HG03432 (cell line): ENCODE results near the gene GSK3A.
A peak's percentile ranks its signal among the peaks of the same experiment; 100 is the strongest.

Source experiments
- ATAC-seq: cut with Tn5 transposase; IDR thresholded peaks from one replicate; pipeline ENCODE4 v1.9.1; 2021; ENCODE audit warnings: mild to moderate bottlenecking, moderate library complexity; ENCODE audit not compliant: unreplicated experiment

Gene GSK3A

DNA sequence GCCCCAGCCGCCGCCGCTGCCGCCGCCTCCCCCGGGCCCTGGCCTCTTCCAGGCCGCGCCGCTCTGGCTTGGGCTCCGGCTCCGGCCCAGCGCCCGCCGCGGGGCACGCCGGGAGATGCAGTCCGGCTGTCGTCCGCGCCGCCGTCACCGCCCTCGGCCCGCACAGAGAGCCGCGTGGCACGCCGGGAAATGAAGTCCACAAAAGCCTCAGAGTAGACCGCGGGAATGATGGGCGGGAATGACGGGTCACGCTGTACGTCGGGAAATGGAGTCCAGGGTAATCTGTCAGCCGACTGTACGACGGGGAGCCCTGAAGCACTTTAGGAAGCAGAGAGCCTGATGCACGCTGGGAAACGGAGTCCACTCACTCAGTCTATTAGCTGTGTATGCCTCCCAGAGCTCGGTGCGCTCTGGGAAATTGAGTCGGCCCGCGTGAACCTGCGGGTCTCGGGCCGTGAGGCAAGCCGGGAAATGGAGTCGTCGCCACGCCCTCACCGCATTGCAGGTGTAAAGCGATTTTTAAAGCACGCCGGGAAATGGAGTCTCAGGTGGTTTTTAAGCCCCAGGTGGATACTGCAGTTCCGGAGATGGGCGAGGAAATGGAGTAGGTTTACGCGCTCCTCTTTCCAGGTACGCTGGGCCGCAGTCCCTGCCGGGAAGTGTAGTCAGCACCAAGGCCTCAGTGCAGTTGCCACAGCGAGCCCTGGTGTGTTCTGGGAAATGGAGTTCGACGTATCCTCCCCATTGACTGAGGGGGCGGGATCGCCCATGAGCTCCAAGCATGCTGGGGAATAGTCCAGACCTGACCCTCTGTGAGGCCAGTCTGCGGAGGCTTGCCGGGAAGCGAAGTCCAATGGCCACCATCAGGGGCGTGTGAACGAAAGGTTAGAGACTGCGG is at the start of gene GSK3A:
GSK3A (minus strand) TSS at position 91 of the 898 bp plus-strand sequence. CDS start 137 bp downstream, outside the sequence.
- ATAC-seq, result peak; percentile 61

GRCh38 chr19:42291435-42291810 is 49.0 kb upstream of the GSK3A start:
- no peak for ATAC-seq

GRCh38 chr19:42290523-42291434 is 48.4 kb upstream of the GSK3A start:
- ATAC-seq, result no peak

DNA sequence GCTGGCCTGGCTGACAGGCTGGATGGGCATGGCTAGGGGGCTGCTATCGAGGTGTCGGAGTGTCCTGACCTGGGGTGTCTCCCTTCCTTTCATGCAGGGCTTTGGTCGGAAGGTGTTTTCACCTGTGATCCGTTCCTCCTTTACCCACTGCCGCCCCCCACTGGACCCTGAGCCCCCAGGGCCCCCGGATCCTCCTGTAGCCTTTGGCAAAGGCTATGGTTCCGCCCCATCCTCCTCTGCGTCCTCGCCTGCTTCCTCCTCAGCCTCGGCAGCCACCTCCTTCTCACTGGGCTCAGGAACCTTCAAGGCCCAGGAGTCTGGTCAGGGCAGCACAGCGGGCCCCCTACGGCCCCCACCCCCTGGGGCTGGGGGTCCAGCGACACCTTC is 47.7 kb upstream of the GSK3A start:
- ATAC-seq, result no peak

- ATAC-seq, result no peak
These were observed 47.2 kb upstream of the GSK3A start for GRCh38 chr19:42289556-42290041.

GRCh38 chr19:42288881-42289555 is 46.6 kb upstream of the GSK3A start:
- no peak for ATAC-seq

- no peak for ATAC-seq
These were observed 46.0 kb upstream of the GSK3A start for GRCh38 chr19:42288387-42288786.

- ATAC-seq, result no peak
These were observed 45.4 kb upstream of the GSK3A start for GRCh38 chr19:42287827-42288107.

GRCh38 chr19:42287017-42287826 is 44.8 kb upstream of the GSK3A start:
- ATAC-seq, result no peak

DNA sequence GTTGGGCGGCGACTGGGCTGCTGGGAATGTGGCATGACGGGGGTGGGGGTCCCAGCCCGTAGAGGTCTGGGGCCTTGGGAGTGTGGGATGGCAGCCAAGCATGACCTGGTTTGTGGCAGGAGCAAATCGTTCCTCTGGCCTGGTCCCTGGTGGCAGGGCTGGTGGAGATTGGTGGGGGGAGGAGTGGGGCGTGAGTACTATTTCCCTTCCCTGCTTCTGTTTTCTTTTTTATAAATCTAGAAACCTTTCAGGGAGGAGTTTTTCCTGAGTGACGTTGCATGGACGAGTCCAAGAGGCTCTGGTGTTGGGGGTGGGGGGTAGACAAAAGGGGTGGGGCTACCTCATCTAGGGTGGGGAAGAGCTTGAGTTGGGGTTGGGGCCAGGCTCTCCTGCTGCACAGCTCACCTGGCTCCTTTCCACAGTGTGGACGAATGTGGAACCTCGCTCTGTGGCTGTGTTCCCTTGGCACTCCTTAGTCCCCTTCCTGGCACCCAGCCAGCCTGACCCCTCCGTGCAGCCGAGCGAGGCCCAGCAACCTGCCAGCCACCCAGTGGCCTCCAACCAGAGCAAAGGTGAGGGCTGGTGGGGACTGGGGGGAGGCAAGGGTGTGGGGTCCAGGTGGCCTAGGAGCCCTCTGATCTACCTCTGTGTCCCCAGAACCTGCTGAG is 44.1 kb upstream of the GSK3A start:
- ATAC-seq, result no peak

DNA sequence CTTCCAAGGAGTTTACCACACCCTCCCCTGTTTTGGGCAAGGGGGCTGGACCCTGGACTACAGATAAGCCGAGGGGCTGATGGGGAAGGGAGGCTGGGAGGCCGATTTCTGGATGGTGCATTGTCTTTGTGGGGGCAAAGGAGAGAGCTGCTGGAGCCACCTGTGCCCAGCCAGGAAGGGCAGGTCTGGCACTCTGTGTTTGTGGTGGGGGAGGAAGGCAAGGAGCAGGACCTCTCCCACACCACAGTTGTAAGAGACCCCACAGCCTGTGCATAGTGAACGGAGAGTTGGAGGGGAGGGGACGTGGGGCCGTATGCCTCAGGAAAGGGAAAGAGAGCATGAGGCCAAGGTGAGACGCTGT is 43.6 kb upstream of the GSK3A start:
- no peak for ATAC-seq

GRCh38 chr19:42285541-42285941 is 43.1 kb upstream of the GSK3A start:
- no peak for ATAC-seq

- ATAC-seq, result no peak
These were observed 42.4 kb upstream of the GSK3A start for GRCh38 chr19:42284591-42285341.

DNA sequence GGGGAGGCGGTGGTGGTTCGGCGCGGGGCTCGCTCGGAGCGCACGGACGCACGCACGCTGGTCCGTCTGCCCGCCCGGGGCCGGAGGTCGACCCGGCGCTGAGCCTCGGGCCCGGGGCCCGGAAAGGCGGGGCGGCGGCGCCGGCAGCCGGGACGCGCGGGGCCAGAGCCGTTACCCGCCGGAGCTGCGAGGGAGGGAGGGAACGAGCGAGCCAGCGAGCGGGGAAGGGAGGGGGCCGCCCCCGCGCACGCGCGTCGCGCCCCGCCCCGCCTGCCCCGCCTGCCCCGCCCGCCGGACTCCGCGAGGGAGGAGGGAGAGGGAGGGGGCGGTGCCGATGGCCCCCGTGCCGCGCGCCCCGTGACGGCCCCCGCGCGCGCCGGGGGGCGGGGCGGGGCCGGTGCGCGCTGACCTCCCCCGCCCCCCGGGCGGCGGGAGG is 41.7 kb upstream of the GSK3A start:
- peak; percentile 35 for ATAC-seq

DNA sequence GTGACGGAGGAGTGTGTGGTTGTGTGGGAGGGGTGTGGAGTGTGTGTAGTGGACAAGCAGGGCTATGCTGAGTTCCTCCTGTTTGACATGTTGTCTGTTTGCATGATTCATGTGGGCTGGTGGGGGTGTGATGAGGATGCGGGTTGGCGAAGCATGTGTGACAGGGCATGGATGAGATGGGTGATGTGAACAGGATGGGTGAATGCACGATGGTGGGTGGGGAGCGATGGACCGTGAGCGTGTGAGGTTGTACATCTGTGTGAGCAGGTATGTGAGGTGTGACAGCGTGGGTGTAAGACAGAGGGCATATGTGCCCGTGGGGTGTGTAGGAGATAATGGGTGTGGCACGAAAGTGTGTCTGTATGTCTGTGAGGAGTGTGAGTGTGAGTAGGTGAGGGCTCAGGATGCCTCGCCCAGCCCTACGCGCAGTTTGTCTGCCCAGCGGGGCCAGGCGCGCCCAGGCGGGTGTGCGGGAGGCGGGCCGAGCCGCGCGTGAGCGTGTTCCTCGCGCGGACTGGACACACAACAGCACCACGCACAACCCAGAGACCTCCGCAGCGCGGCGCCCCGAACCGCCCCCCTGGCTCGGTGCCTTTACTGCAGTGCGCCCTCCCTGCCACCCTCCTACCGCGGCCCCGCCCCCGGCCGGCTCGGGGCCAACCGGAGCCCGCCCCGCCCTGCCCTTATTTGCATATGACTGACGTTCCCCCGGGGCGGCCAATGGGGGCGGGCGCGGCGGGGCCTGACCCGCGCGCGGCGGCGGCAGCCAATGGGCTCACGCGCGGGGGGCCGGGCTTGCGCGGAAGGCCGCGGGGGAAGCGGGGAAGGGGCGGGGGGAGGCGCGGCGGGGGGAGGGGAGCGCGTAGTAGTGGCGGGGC is 41.0 kb upstream of the GSK3A start:
- ATAC-seq, result peak; percentile 42

- ATAC-seq, result no peak
These were observed 40.4 kb upstream of the GSK3A start for GRCh38 chr19:42282819-42283187.

GRCh38 chr19:42281827-42282762 is 39.7 kb upstream of the GSK3A start:
- no peak for ATAC-seq
